ENCODE results near the gene LUZP1.

GRCh38 chr1:23097316-23097715 is 71.3 kb downstream of the LUZP1 start:
- TF ChIP-seq CTCF (IDR thresholded peaks at IDR 0.05) (no peak), POLR2A (IDR thresholded peaks at IDR 0.05) (no peak)

All from adrenal gland (tissue), 5 donors.